Endometrial microvascular endothelial cells (primary cell): ENCODE data around the gene KCTD12. TPM values are rescaled to one million over a fixed set of nuclear protein-coding genes. Genes with fewer than 3 reads are reported as not detected.

ENCODE experiments used
- in situ Hi-C: cut with HindIII; loops from 2 replicates; pipeline ENCODE4 v1.10.0; 2017; ENCODE audit warnings: low sequenced_read_pairs, low pct_unique_long_range_greater_than_20kb; ENCODE audit errors: inconsistent ontology term
- total RNA-seq: library from RNA; depleted of rRNA; stranded (reverse); fragments of >200 nt; gene quantifications from one replicate; pipeline ENCODE4 v1.2.3, GENCODE V29; 2015; ENCODE audit errors: inconsistent ontology term

KCTD12 gene
- total RNA-seq, 1 donor from 2014 or later = 205 TPM

GRCh38 chr13:76871432-76871831 is 14.8 kb downstream of the KCTD12 start:
- in situ Hi-C loops = no loop called here

GRCh38 chr13:76868371-76868770 is 17.8 kb downstream of the KCTD12 start:
- in situ Hi-C loops = no loop called here

- in situ Hi-C loops = no loop called here
These were observed 20.2 kb downstream of the KCTD12 start for GRCh38 chr13:76865996-76866503.

- in situ Hi-C loops = no loop called here
These were observed 21.1 kb downstream of the KCTD12 start for GRCh38 chr13:76865109-76865508.

GRCh38 chr13:76864259-76864658 is 21.9 kb downstream of the KCTD12 start:
- in situ Hi-C loops = no loop called here

GRCh38 chr13:76863022-76863421 is 23.2 kb downstream of the KCTD12 start:
- in situ Hi-C loops = no loop called here

GRCh38 chr13:76861859-76862258 is 24.3 kb downstream of the KCTD12 start:
- in situ Hi-C loops = no loop called here

- in situ Hi-C loops = no loop called here
These were observed 25.5 kb downstream of the KCTD12 start for GRCh38 chr13:76860706-76861105.

GRCh38 chr13:76854894-76855293 is 31.3 kb downstream of the KCTD12 start:
- in situ Hi-C loops = no loop called here

GRCh38 chr13:76853921-76854608 is 32.1 kb downstream of the KCTD12 start:
- in situ Hi-C loops = no loop called here

GRCh38 chr13:76853481-76853880 is 32.7 kb downstream of the KCTD12 start:
- in situ Hi-C loops = no loop called here

- in situ Hi-C loops = no loop called here
These were observed 33.2 kb downstream of the KCTD12 start for GRCh38 chr13:76852986-76853385.

- in situ Hi-C loops = no loop called here
These were observed 34.2 kb downstream of the KCTD12 start for GRCh38 chr13:76851961-76852360.

- in situ Hi-C loops = no loop called here
These were observed 36.7 kb downstream of the KCTD12 start for GRCh38 chr13:76849493-76849892.

GRCh38 chr13:76848596-76848995 is 37.6 kb downstream of the KCTD12 start:
- in situ Hi-C loops = no loop called here

- in situ Hi-C loops = no loop called here
These were observed 39.8 kb downstream of the KCTD12 start for GRCh38 chr13:76846363-76846762.

GRCh38 chr13:76845865-76846264 is 40.3 kb downstream of the KCTD12 start:
- in situ Hi-C loops = no loop called here

GRCh38 chr13:76845367-76845766 is 40.8 kb downstream of the KCTD12 start:
- in situ Hi-C loops = no loop called here

- in situ Hi-C loops = no loop called here
These were observed 48.4 kb downstream of the KCTD12 start for GRCh38 chr13:76837801-76838200.

GRCh38 chr13:76836311-76836710 is 49.9 kb downstream of the KCTD12 start:
- in situ Hi-C loops = no loop called here

GRCh38 chr13:76833441-76833954 is 52.7 kb downstream of the KCTD12 start:
- in situ Hi-C loops = no loop called here
